ENCODE results near the gene NFATC2IP. TPM values are rescaled to one million over a fixed set of nuclear protein-coding genes. Genes with fewer than 3 reads are reported as not detected.
A peak's percentile ranks its signal among the peaks of the same experiment; 100 is the strongest.

The NFATC2IP gene
- total and polyA plus RNA-seq, 10 of the 15 experiments (the other 5 are each of a cell fraction or from before 2014, with no cell fraction given): 12.2 to 93.9 (median 46.9) TPM

DNA sequence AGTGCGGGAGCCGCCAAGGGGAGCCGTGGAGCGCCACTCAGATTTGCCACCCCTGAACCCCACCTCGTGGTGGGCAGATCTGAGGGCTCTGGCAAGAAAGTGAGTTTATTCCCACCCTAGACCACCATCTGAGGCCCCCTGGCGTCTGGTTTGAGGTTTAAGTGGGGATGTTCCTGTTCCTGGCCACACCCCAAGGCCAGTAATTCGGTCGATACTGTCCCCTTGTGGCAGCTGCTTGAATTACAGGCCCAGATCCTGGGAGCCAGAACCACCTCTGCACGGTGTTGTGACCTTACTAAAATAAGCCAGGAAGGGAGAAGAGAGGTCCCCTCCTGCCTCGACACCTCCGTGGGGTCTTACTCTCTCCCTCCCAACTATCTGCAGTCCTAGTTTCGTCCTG lies 30.8 kb downstream of the NFATC2IP start (continued):
- TF ChIP-seq SRF (IDR thresholded peaks at IDR 0.05; ENCODE audit: low read depth in 2 of 2, low read length in 2 of 2) (no peak), PAX5 (IDR thresholded peaks at IDR 0.05; ENCODE audit: borderline replicate concordance, low read depth, low read length) (no peak), KDM1A (IDR thresholded peaks at IDR 0.05; ENCODE audit: borderline replicate concordance) (no peak), YY1 (IDR thresholded peaks at IDR 0.05; ENCODE audit: low read depth, low read length) (0 out of 2 replicates have a peak, but pooled peaks have one; percentile 30), SMAD5 (IDR thresholded peaks at IDR 0.05; ENCODE audit: low read depth) (no peak)

DNA sequence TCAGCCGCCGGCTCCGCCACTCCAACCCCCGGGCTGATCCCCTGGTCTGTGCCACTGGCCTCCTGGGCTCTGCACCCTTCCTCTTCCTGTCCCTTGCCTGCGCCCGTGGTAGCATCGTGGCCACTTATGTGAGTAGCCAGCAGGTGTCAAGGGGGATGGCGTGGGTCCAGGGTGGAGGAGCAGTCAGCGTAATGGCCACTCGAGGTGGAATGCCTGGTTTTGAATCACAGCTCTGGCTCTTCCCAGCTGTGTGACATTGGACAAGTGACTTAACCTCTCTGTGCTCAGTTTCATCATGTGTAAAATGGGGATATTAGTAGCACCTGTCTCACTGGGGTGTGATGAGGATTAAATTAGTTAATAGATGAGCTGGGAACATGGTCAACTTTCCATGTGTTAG lies 31.7 kb downstream of the NFATC2IP start:
- 98% methylated on average over 10 of the region's 10 CpGs for WGBS (ENCODE audit: insufficient coverage, insufficient replicate concordance, low lambda C conversion rate, missing lambda C conversion rate)
- ChIA-PET POLR2A (no interaction called here), RAD21 (ENCODE audit: unreplicated experiment) (no interaction called here), SMC1A (ENCODE audit: uncharacterized antibody, unreplicated experiment) (no interaction called here), CTCF (interaction anchor here (2.0 kb wide), 1 partner anchor 9 kb away, joined by 5 read pairs; no protein-coding TSS in a partner anchor)
- H3K36me3 ChIP-seq (ENCODE audit: control insufficient read depth in 2 of 2, insufficient read depth in 2 of 2, low read length in 1 of 2): peaks cover 0 to 10% of the 10 kb centered on the region in 2 experiments; a peak in 3 of 4 replicates
- ATAC-seq (no peak), DNase-seq (ENCODE audit: low read depth, low spot score) (no peak), FAIRE-seq (no peak)
- no peak overlapping the region for H3K4me3 ChIP-seq
- TF ChIP-seq, protein P1, sequence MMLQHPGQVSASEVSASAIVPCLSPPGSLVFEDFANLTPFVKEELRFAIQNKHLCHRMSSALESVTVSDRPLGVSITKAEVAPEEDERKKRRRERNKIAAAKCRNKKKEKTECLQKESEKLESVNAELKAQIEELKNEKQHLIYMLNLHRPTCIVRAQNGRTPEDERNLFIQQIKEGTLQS (IDR thresholded peaks at IDR 0.05; ENCODE audit: borderline replicate concordance, extremely low read depth, low read depth, low read length): no peak
- TF ChIP-seq RBBP5 (conservative IDR thresholded peaks at IDR 0.05) (no peak), TBL1XR1 (IDR thresholded peaks at IDR 0.05; ENCODE audit: low read depth, low read length) (no peak), SPI1 (IDR thresholded peaks at IDR 0.05; ENCODE audit: borderline replicate concordance, insufficient read depth, low read depth, low read length) (no peak), MTA3 (IDR thresholded peaks at IDR 0.05; ENCODE audit: borderline replicate concordance, low read length) (no peak), EED (IDR thresholded peaks at IDR 0.05; ENCODE audit: low read depth) (no peak), NFIC (IDR thresholded peaks at IDR 0.05; ENCODE audit: low read depth, low read length) (no peak), RFX5 (IDR thresholded peaks at IDR 0.05; ENCODE audit: low read depth, low read length) (no peak), ZNF217 (IDR thresholded peaks at IDR 0.05) (no peak), BCL11A (IDR thresholded peaks at IDR 0.05; ENCODE audit: low read depth, low read length) (no peak), ASH2L (IDR thresholded peaks at IDR 0.05; ENCODE audit: borderline replicate concordance, low read depth) (no peak), ETV6 (conservative IDR thresholded peaks at IDR 0.05 in 1 of 2, IDR thresholded peaks at IDR 0.05 in 1 of 2; ENCODE audit: borderline replicate concordance in 1 of 2, low read depth in 1 of 2) (no peak), CHD2 (IDR thresholded peaks at IDR 0.05; ENCODE audit: borderline replicate concordance, low read depth, low read length) (no peak), PAX5 (IDR thresholded peaks at IDR 0.05; ENCODE audit: borderline replicate concordance, low read depth, low read length) (no peak), ZNF24 (IDR thresholded peaks at IDR 0.05) (no peak), SREBF2 (IDR thresholded peaks at IDR 0.05; ENCODE audit: low read length) (no peak)
- TF ChIP-seq, protein P2, sequence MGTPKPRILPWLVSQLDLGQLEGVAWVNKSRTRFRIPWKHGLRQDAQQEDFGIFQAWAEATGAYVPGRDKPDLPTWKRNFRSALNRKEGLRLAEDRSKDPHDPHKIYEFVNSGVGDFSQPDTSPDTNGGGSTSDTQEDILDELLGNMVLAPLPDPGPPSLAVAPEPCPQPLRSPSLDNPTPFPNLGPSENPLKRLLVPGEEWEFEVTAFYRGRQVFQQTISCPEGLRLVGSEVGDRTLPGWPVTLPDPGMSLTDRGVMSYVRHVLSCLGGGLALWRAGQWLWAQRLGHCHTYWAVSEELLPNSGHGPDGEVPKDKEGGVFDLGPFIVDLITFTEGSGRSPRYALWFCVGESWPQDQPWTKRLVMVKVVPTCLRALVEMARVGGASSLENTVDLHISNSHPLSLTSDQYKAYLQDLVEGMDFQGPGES (IDR thresholded peaks at IDR 0.05): no peak
- TF ChIP-seq, protein P3, sequence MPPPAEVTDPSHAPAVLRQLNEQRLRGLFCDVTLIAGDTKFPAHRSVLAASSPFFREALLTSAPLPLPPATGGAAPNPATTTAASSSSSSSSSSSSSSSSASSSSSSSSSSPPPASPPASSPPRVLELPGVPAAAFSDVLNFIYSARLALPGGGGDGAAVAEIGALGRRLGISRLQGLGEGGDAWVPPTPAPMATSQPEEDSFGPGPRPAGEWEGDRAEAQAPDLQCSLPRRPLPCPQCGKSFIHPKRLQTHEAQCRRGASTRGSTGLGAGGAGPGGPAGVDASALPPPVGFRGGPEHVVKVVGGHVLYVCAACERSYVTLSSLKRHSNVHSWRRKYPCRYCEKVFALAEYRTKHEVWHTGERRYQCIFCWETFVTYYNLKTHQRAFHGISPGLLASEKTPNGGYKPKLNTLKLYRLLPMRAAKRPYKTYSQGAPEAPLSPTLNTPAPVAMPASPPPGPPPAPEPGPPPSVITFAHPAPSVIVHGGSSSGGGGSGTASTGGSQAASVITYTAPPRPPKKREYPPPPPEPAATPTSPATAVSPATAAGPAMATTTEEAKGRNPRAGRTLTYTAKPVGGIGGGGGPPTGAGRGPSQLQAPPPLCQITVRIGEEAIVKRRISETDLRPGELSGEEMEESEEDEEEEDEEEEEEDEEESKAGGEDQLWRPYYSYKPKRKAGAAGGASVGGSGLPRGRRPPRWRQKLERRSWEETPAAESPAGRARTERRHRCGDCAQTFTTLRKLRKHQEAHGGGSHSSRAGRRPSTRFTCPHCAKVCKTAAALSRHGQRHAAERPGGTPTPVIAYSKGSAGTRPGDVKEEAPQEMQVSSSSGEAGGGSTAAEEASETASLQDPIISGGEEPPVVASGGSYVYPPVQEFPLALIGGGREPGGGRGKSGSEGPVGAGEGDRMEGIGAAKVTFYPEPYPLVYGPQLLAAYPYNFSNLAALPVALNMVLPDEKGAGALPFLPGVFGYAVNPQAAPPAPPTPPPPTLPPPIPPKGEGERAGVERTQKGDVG (CRISPR knock-in tag; IDR thresholded peaks at IDR 0.05): no peak
- H2AFZ ChIP-seq (ENCODE audit: control insufficient read depth, low read depth, low read length): no peak overlapping the region
- no peaks in the 10 kb centered on the region for H4K20me1 ChIP-seq (ENCODE audit: control insufficient read depth, insufficient read depth)
- intact Hi-C loops (cut with micrococcal nuclease; ENCODE audit: unreplicated experiment) (no loop called here), in situ Hi-C loops (cut with MboI) (no loop called here)
- H3K27ac ChIP-seq (ENCODE audit: control insufficient read depth, insufficient read depth): no peak overlapping the region
- H3K9me3 ChIP-seq (replicated peaks; ENCODE audit: control insufficient read depth, insufficient read depth, low read length): no peaks in the 10 kb centered on the region; the same call in 2 of the 3 replicates
- H3K79me2 ChIP-seq (ENCODE audit: control insufficient read depth, insufficient read depth, low read length): no peaks in the 10 kb centered on the region
- H3K4me2 ChIP-seq (ENCODE audit: control insufficient read depth, insufficient read depth): no peak overlapping the region
- no peaks in the 10 kb centered on the region for H3K27me3 ChIP-seq (replicated peaks in 1 of 2; ENCODE audit: control insufficient read depth in 2 of 2, insufficient read depth in 2 of 2, low read length in 1 of 2)
- H3K9ac ChIP-seq (ENCODE audit: control insufficient read depth, insufficient read depth, low read length): no peak overlapping the region
- H3K4me1 ChIP-seq (ENCODE audit: control insufficient read depth, insufficient read depth, low read length): peaks cover 12% of the 10 kb centered on the region
- BruUV-seq (replicated peaks): no TSS peak
